GM23338 (cell line): ENCODE data around the gene IER5. TPM values are rescaled to one million over a fixed set of nuclear protein-coding genes. Genes with fewer than 3 reads are reported as not detected.

Experiments used
- ATAC-seq: fragments of 200-7000 bp; cut with Tn5 transposase; 3 replicates; pipeline ENCODE4 v1.9.1; 2020
- DNase-seq: peaks from one replicate; pipeline ENCODE4 v3.0.0-alpha.2; 2015; ENCODE audit warnings: low spot score
- H2AFZ ChIP-seq: fragments of 200-600 bp; sonication (generic); 2 replicates; pipeline ENCODE4 v1.8.0; 2016; ENCODE audit warnings: antibody characterized with exemption, mild to moderate bottlenecking, moderate library complexity
- H3F3A ChIP-seq: fragments of 200-600 bp; sonication (generic); replicated peaks from 2 replicates; pipeline ENCODE4 v1.8.0; 2017; ENCODE audit warnings: antibody characterized with exemption, mixed run types, low read depth
- H3K27ac ChIP-seq: fragments of 200-600 bp; sonication (generic); 2 replicates; pipeline ENCODE4 v1.6.1; 2016; ENCODE audit warnings: low read depth
- H3K27me3 ChIP-seq: fragments of 200-600 bp; sonication (generic); 2 replicates; pipeline ENCODE4 v1.8.0; 2016; ENCODE audit warnings: mild to moderate bottlenecking, mixed run types, moderate library complexity; ENCODE audit not compliant: insufficient read depth
- H3K36me3 ChIP-seq: fragments of 200-600 bp; sonication (generic); 2 replicates; pipeline ENCODE4 v1.8.0; 2016; ENCODE audit warnings: mild to moderate bottlenecking; ENCODE audit not compliant: insufficient read depth
- H3K4me1 ChIP-seq: fragments of 200-600 bp; sonication (generic); 2 replicates; pipeline ENCODE4 v1.8.0; 2016; ENCODE audit warnings: mild to moderate bottlenecking, moderate library complexity; ENCODE audit not compliant: insufficient read depth
- H3K4me2 ChIP-seq: fragments of 200-600 bp; sonication (generic); 2 replicates; pipeline ENCODE4 v1.7.1; 2017; ENCODE audit warnings: mixed run types
- H3K4me3 ChIP-seq: fragments of 200-600 bp; sonication (generic); 2 replicates; pipeline ENCODE4 v1.6.1; 2016; ENCODE audit warnings: mixed run types
- H3K79me2 ChIP-seq: fragments of 200-600 bp; sonication (generic); replicated peaks from 2 replicates; pipeline ENCODE4 v1.8.0; 2017; ENCODE audit warnings: mild to moderate bottlenecking; ENCODE audit not compliant: insufficient read depth
- H3K9me2 ChIP-seq: fragments of 200-600 bp; sonication (generic); 2 replicates; pipeline ENCODE4 v1.8.0; 2017; ENCODE audit not compliant: insufficient read depth
- H4K20me1 ChIP-seq: fragments of 200-600 bp; sonication (generic); replicated peaks from 2 replicates; pipeline ENCODE4 v1.8.0; 2017; ENCODE audit warnings: mild to moderate bottlenecking; ENCODE audit not compliant: insufficient read depth
- H3K27ac Mint-ChIP-seq: 2 replicates; pipeline ENCODE4 v1.8.0; 2020; ENCODE audit warnings: inconsistent platforms, mild to moderate bottlenecking, moderate library complexity, mixed read lengths
- H3K27me3 Mint-ChIP-seq: 3 replicates; pipeline ENCODE4 v1.8.0; 2022; ENCODE audit warnings: low read depth, mild to moderate bottlenecking, moderate library complexity, mixed read lengths, inconsistent platforms; ENCODE audit not compliant: insufficient read depth, poor library complexity
- H3K36me3 Mint-ChIP-seq: 3 replicates; pipeline ENCODE4 v1.8.0; 2021; ENCODE audit warnings: low read depth, mild to moderate bottlenecking, inconsistent platforms, moderate library complexity, mixed read lengths
- H3K4me1 Mint-ChIP-seq: 3 replicates; pipeline ENCODE4 v1.8.0; 2020; ENCODE audit warnings: mild to moderate bottlenecking, inconsistent platforms, mixed read lengths
- H3K4me3 Mint-ChIP-seq: 3 replicates; pipeline ENCODE4 v1.8.0; 2021; ENCODE audit warnings: moderate library complexity, mild to moderate bottlenecking, inconsistent platforms, mixed read lengths
- H3K9me3 Mint-ChIP-seq: 3 replicates; pipeline ENCODE4 v1.8.0; 2020; ENCODE audit warnings: moderate library complexity, mild to moderate bottlenecking, inconsistent platforms, mixed read lengths
- CREB1 ChIP-seq: fragments of 250-450 bp; sonication (Bioruptor Pico); IDR thresholded peaks from 2 replicates; pipeline ENCODE4 v1.5.0; 2020; ENCODE audit warnings: low read depth, mild to moderate bottlenecking, moderate library complexity
- CTCF ChIP-seq, 2 experiments: fragments of 200-600 bp in 1 of 2; sonication (generic) in 1 of 2; conservative IDR thresholded peaks; 2 replicates each; pipeline versions ENCODE4 v1.5.1 to v1.6.1; 2016 to 2017; ENCODE audit warnings: antibody characterized with exemption in 2 of 2, low read depth in 2 of 2, mild to moderate bottlenecking in 2 of 2, moderate library complexity in 1 of 2
- ETS1 ChIP-seq: IDR thresholded peaks from 2 replicates; pipeline ENCODE4 v1.6.1; 2016; ENCODE audit warnings: antibody characterized with exemption
- EZH2 ChIP-seq: fragments of 200-600 bp; sonication (generic); IDR thresholded peaks from one replicate; pipeline ENCODE4 v1.8.0; 2017; ENCODE audit warnings: antibody characterized with exemption, mild to moderate bottlenecking, low read depth; ENCODE audit not compliant: unreplicated experiment
- EZH2phosphoT487 ChIP-seq: fragments of 200-600 bp; sonication (generic); IDR thresholded peaks from one replicate; pipeline ENCODE4 v1.8.1; 2018; ENCODE audit warnings: antibody characterized with exemption; ENCODE audit not compliant: unreplicated experiment
- JUNB ChIP-seq: IDR thresholded peaks from one replicate; pipeline ENCODE4 v1.6.1; 2016; ENCODE audit warnings: antibody characterized with exemption; ENCODE audit not compliant: unreplicated experiment
- NANOG ChIP-seq: IDR thresholded peaks from 2 replicates; pipeline ENCODE4 v1.6.1; 2016; ENCODE audit warnings: antibody characterized with exemption, borderline replicate concordance
- POLR2AphosphoS5 ChIP-seq: IDR thresholded peaks from 2 replicates; pipeline ENCODE4 v1.6.1; 2016; ENCODE audit warnings: antibody characterized with exemption, low read depth
- REST ChIP-seq: IDR thresholded peaks from one replicate; pipeline ENCODE4 v1.6.1; 2018; ENCODE audit warnings: antibody characterized with exemption; ENCODE audit not compliant: unreplicated experiment
- STAT1 ChIP-seq: IDR thresholded peaks from one replicate; pipeline ENCODE4 v1.6.1; 2016; ENCODE audit warnings: antibody characterized with exemption; ENCODE audit not compliant: unreplicated experiment
- ZNF114 ChIP-seq: fragments of 250-450 bp; sonication (Bioruptor Pico); IDR thresholded peaks from 2 replicates; pipeline ENCODE4 v1.5.0; 2020; ENCODE audit warnings: mild to moderate bottlenecking, moderate library complexity
- ZNF331 ChIP-seq: fragments of 250-450 bp; sonication (Bioruptor Pico); IDR thresholded peaks from 2 replicates; pipeline ENCODE4 v1.5.0; 2020; ENCODE audit warnings: low read depth, mild to moderate bottlenecking, moderate library complexity
- ZNF462 ChIP-seq: fragments of 250-450 bp; sonication (Bioruptor Pico); IDR thresholded peaks from 2 replicates; pipeline ENCODE4 v1.5.0; 2020; ENCODE audit warnings: mild to moderate bottlenecking, moderate library complexity
- polyA plus RNA-seq: library from polyadenylated mRNA; unstranded; fragments of >200 nt; fragmentation: Nextera tagmentation; extraction: Ambion mirVana; gene quantifications from 2 replicates; pipeline ENCODE4 v1.2.1, GENCODE V29; 2016
- total RNA-seq: library from RNA; depleted of rRNA; stranded (reverse); fragments of >200 nt; shearing (Covaris generic); gene quantifications from 2 replicates; pipeline ENCODE4 v1.2.3, GENCODE V29; 2014

IER5 gene
- total and polyA plus RNA-seq, 2 experiments from 2014 or later = 3.8 to 9.5 TPM

- Histone ChIP-seq H4K20me1 (no peaks in the 10 kb centered on the region; the same call in 1 of the 2 replicates), H3K36me3 (no peaks in the 10 kb centered on the region), H3K27ac (no peak overlapping the region), H3K4me3 (peak overlapping the region; percentile 78), H3K9me2 (no peaks in the 10 kb centered on the region), H3F3A (peaks cover 18% of the 10 kb centered on the region; the same call in 1 of the 2 replicates), H3K79me2 (no peaks in the 10 kb centered on the region), H3K27me3 (peaks cover 82% of the 10 kb centered on the region), H3K4me1 (peaks cover 76% of the 10 kb centered on the region), H3K4me2 (peak overlapping the region; percentile 89), H2AFZ (peak overlapping the region; percentile 84)
- DNase-seq = peak; percentile 67
- ATAC-seq = peak; percentile 44
- TF ChIP-seq POLR2AphosphoS5 = no peak
- TF ChIP-seq ETS1 = no peak
- no peak for TF ChIP-seq EZH2phosphoT487
- no peak for TF ChIP-seq NANOG
- no peak for TF ChIP-seq STAT1
- no peak for TF ChIP-seq REST
- no peak for TF ChIP-seq ZNF114 (CRISPR knock-in tag)
- no peak for TF ChIP-seq ZNF462 (CRISPR knock-in tag)
- TF ChIP-seq EZH2 = peak; percentile 24
- TF ChIP-seq ZNF331 = no peak
- TF ChIP-seq JUNB = no peak
- TF ChIP-seq CREB1 (CRISPR knock-in tag) = no peak
- peak in 1 of 2 experiments; percentile 11; a peak in 1 of 4 replicates for TF ChIP-seq CTCF (conservative IDR thresholded peaks at IDR 0.05; ENCODE audit: low read depth in 2 of 2)
- peak overlapping the region; percentile 81 for H3K27ac Mint-ChIP-seq
- no peaks in the 10 kb centered on the region; the same call in 2 of the 3 replicates for H3K9me3 Mint-ChIP-seq
- peaks cover 56% of the 10 kb centered on the region for H3K27me3 Mint-ChIP-seq
- H3K4me3 Mint-ChIP-seq = peak overlapping the region; percentile 88
- peaks cover 4% of the 10 kb centered on the region; the same call in 1 of the 3 replicates for H3K36me3 Mint-ChIP-seq
- H3K4me1 Mint-ChIP-seq = peaks cover 79% of the 10 kb centered on the region
These were observed 15.7 kb downstream of the IER5 start for GRCh38 chr1:181104042-181104789.
